Small intestine (tissue), 16 donors: Measurements from ENCODE around the gene TYMP. TPM values are rescaled to one million over a fixed set of nuclear protein-coding genes. Genes with fewer than 3 reads are reported as not detected.

Source experiments
- DNase-seq, 2 donors: peaks; one replicate each; pipeline versions ENCODE4 v3.0.0 to v3.0.0-alpha.2; 2013
- FAIRE-seq: peaks from 2 replicates; lab custom pipeline; 2012; peaks lifted over from hg19 to GRCh38; lab: Jason Lieb, UNC
- H3K27ac ChIP-seq, 3 donors: one replicate each; pipeline ENCODE4 v1.5.1; 2013; ENCODE audit warnings: low read length in 2 of 3, mild to moderate bottlenecking in 2 of 3, control low read depth in 1 of 3, inconsistent platforms in 1 of 3, low read depth in 1 of 3, moderate library complexity in 1 of 3
- H3K27me3 ChIP-seq, 3 donors: one replicate each; pipeline ENCODE4 v1.6.1; 2013; ENCODE audit warnings: low read length in 3 of 3, inconsistent platforms in 1 of 3; ENCODE audit not compliant: control insufficient read depth in 3 of 3, insufficient read depth in 3 of 3
- H3K36me3 ChIP-seq, 3 donors: one replicate each; pipeline ENCODE4 v1.6.1; 2013; ENCODE audit warnings: low read length in 3 of 3, inconsistent platforms in 1 of 3, low read depth in 1 of 3, mild to moderate bottlenecking in 1 of 3, moderate library complexity in 1 of 3; ENCODE audit not compliant: control insufficient read depth in 3 of 3, insufficient read depth in 2 of 3
- H3K4me1 ChIP-seq, 3 donors: one replicate each; pipeline ENCODE4 v1.6.1; 2013; ENCODE audit warnings: low read length in 2 of 3, inconsistent platforms in 1 of 3, low read depth in 1 of 3, mild to moderate bottlenecking in 1 of 3, moderate library complexity in 1 of 3; ENCODE audit not compliant: control insufficient read depth in 3 of 3, insufficient read depth in 2 of 3
- H3K4me3 ChIP-seq, 3 donors: one replicate each; pipeline ENCODE4 v1.5.1; 2013; ENCODE audit warnings: low read length in 3 of 3, control low read depth in 1 of 3, inconsistent platforms in 1 of 3, low read depth in 1 of 3, mild to moderate bottlenecking in 1 of 3, moderate library complexity in 1 of 3
- H3K9me3 ChIP-seq, 2 donors: one replicate each; pipeline ENCODE4 v1.6.1; 2013; ENCODE audit warnings: low read depth in 1 of 2, low read length in 1 of 2; ENCODE audit not compliant: control insufficient read depth in 2 of 2, insufficient read depth in 1 of 2
- WGBS, 3 donors: extraction: QIAGEN DNeasy Blood & Tissue Kit; methylation state at CpG; one replicate each; pipeline ENCODE4 v1.1.7; 2013; 5-methylcytosine and 5-hydroxymethylcytosine counted together
- long read RNA-seq, 10 donors: transcript quantifications; one replicate each; lab custom pipeline, GENCODE V29; 2026
- polyA plus RNA-seq, 4 donors: library from polyadenylated mRNA; stranded (reverse) in 3 of 4; unstranded in 1 of 4; fragments of 200-250 nt in 3 of 4; fragments of 120-200 nt in 1 of 4; gene quantifications; one replicate each; pipeline versions ENCODE4 v1.2.1 to v1.2.3, GENCODE V29; 2013
- donor health status: healthy with polysubstance abuse.
- donor health status: control.
- donor health status: control.
- donor health status: Bipolar disorder and iron deficiency.
- donor health status: healthy.

TYMP gene
- 100 to 1,000 TPM in 1 of 4 donors, 10 to 100 TPM in 3; 10.7 to 172 (median 90.0) TPM for polyA plus RNA-seq
- long read RNA-seq, donor 1, partial matches to known transcripts, result 7 of 11 reads
- long read RNA-seq, donor 1, other reads (novel, unspliced or antisense), result 0 of 11 reads
- long read RNA-seq, donor 2, partial matches to known transcripts, result 0 of 7 reads
- long read RNA-seq, donor 2, other reads (novel, unspliced or antisense), result 0 of 7 reads
- long read RNA-seq, donor 3, partial matches to known transcripts, result 7 of 12 reads
- long read RNA-seq, donor 3, other reads (novel, unspliced or antisense), result 0 of 12 reads
- long read RNA-seq, donor 4, result 0 reads
- long read RNA-seq, donor 5, partial matches to known transcripts, result 0 of 1 reads
- long read RNA-seq, donor 5, other reads (novel, unspliced or antisense), result 0 of 1 reads
- long read RNA-seq, donor 6, partial matches to known transcripts, result 0 of 3 reads
- long read RNA-seq, donor 6, other reads (novel, unspliced or antisense), result 0 of 3 reads
- long read RNA-seq, donor 7, partial matches to known transcripts, result 0 of 4 reads
- long read RNA-seq, donor 7, other reads (novel, unspliced or antisense), result 0 of 4 reads
- long read RNA-seq, donor 8, partial matches to known transcripts, result 0 of 1 reads
- long read RNA-seq, donor 8, other reads (novel, unspliced or antisense), result 0 of 1 reads
- long read RNA-seq, donor 9, result 0 reads
- long read RNA-seq, donor 10, partial matches to known transcripts, result 0 of 2 reads
- long read RNA-seq, donor 10, other reads (novel, unspliced or antisense), result 0 of 2 reads

- H3K36me3 ChIP-seq, result peaks cover 0 to 3% (median 0%) of the 10 kb centered on the region in 3 donors
- peaks cover 0 to 37% (median 0%) of the 10 kb centered on the region in 3 donors for H3K27me3 ChIP-seq
- H3K9me3 ChIP-seq, result no peaks in the 10 kb centered on the region
- H3K4me1 ChIP-seq, result peaks cover 0 to 52% (median 6%) of the 10 kb centered on the region in 3 donors
- peak within 1 kb of the TSS; percentile 45 to 76 (median 57) for H3K4me3 ChIP-seq
- no peak for FAIRE-seq
- WGBS, 3 donors, result 1% methylated on average over 59 to 92 of the region's 92 CpGs
- H3K27ac ChIP-seq, result peak within 1 kb of the TSS; percentile 84 to 100 (median 95)
- DNase-seq, result peak; percentile 91 to 92
Observed at GRCh38 chr22:50529897-50530579, at the start of gene TYMP. TYMP (minus strand) TSS chr22:50530012; CDS start chr22:50529709, 303 bp downstream.

- WGBS, 3 donors, result 58 to 72% (median 63%) methylated on average over 7 to 8 of the region's 8 CpGs
- Histone ChIP-seq H3K4me3 (no peak overlapping the region), H3K27me3 (no peaks in the 10 kb centered on the region), H3K27ac (peak overlapping the region in 1 of 3 donors; percentile 50), H3K4me1 (peaks cover 7 to 25% (median 7%) of the 10 kb centered on the region in 3 donors), H3K9me3 (no peaks in the 10 kb centered on the region), H3K36me3 (peaks cover 0 to 50% (median 0%) of the 10 kb centered on the region in 3 donors)
- no peak for DNase-seq
- no peak for FAIRE-seq
Observed at GRCh38 chr22:50578776-50579310, 49.0 kb upstream of the TYMP start.

GRCh38 chr22:50577987-50578775 is 48.4 kb upstream of the TYMP start, which contains the start of gene CPT1B:
CPT1B (minus strand) TSS chr22:50578427; CDS start chr22:50577915, 512 bp downstream.
- WGBS, 3 donors, result 21 to 27% (median 25%) methylated on average over 52 to 63 of the region's 63 CpGs
- H3K9me3 ChIP-seq, result no peaks in the 10 kb centered on the region
- DNase-seq (peak in 1 of 2 donors; percentile 90), FAIRE-seq (no peak)
- H3K36me3 ChIP-seq, result peaks cover 0 to 57% (median 0%) of the 10 kb centered on the region in 3 donors
- peaks cover 2 to 25% (median 7%) of the 10 kb centered on the region in 3 donors for H3K4me1 ChIP-seq
- H3K27ac ChIP-seq, result peak within 1 kb of the TSS in 1 of 3 donors; percentile 50
- no peaks in the 10 kb centered on the region for H3K27me3 ChIP-seq
- H3K4me3 ChIP-seq, result peak within 1 kb of the TSS in 1 of 3 donors; percentile 0

- Histone ChIP-seq H3K4me3 (no peak overlapping the region), H3K4me1 (peaks cover 2 to 25% (median 7%) of the 10 kb centered on the region in 3 donors), H3K36me3 (peaks cover 0 to 62% (median 0%) of the 10 kb centered on the region in 3 donors), H3K9me3 (no peaks in the 10 kb centered on the region), H3K27ac (no peak overlapping the region), H3K27me3 (no peaks in the 10 kb centered on the region)
- WGBS, 3 donors, result 47 to 70% (median 66%) methylated on average over 23 of the region's 23 CpGs
- FAIRE-seq, result no peak
- DNase-seq, result peak in 1 of 2 donors; percentile 44
Observed at GRCh38 chr22:50577697-50577986, 47.8 kb upstream of the TYMP start.

GRCh38 chr22:50576806-50577696 is 47.2 kb upstream of the TYMP start:
- 81 to 86% (median 85%) methylated on average over 18 of the region's 18 CpGs for WGBS, 3 donors
- Histone ChIP-seq H3K27ac (no peak overlapping the region), H3K4me1 (peaks cover 2 to 25% (median 7%) of the 10 kb centered on the region in 3 donors), H3K27me3 (no peaks in the 10 kb centered on the region), H3K36me3 (peaks cover 0 to 66% (median 0%) of the 10 kb centered on the region in 3 donors), H3K9me3 (no peaks in the 10 kb centered on the region), H3K4me3 (no peak overlapping the region)
- DNase-seq (no peak), FAIRE-seq (no peak)

GRCh38 chr22:50576070-50576469 is 46.3 kb upstream of the TYMP start:
- DNase-seq (peak; percentile 39 to 56), FAIRE-seq (no peak)
- Histone ChIP-seq H3K4me3 (no peak overlapping the region), H3K4me1 (peaks cover 0 to 18% (median 3%) of the 10 kb centered on the region in 3 donors), H3K36me3 (peaks cover 0 to 70% (median 1%) of the 10 kb centered on the region in 3 donors), H3K27ac (no peak overlapping the region), H3K9me3 (no peaks in the 10 kb centered on the region), H3K27me3 (no peaks in the 10 kb centered on the region)
- 44 to 59% (median 53%) methylated on average over 5 of the region's 5 CpGs for WGBS, 3 donors

- Histone ChIP-seq H3K27ac (no peak overlapping the region), H3K4me1 (peaks cover 0 to 16% (median 3%) of the 10 kb centered on the region in 3 donors), H3K36me3 (peaks cover 0 to 72% (median 3%) of the 10 kb centered on the region in 3 donors), H3K4me3 (no peak overlapping the region), H3K9me3 (no peaks in the 10 kb centered on the region), H3K27me3 (no peaks in the 10 kb centered on the region)
- 88 to 94% (median 90%) methylated on average over 8 of the region's 8 CpGs for WGBS, 3 donors
- FAIRE-seq (no peak), DNase-seq (no peak)
Observed at GRCh38 chr22:50575426-50575941, 45.7 kb upstream of the TYMP start.
